ENCODE results near the gene KRT3. TPM values are rescaled to one million over a fixed set of nuclear protein-coding genes. Genes with fewer than 3 reads are reported as not detected.
"Not testable (repeated sequence)": the region's sequence is repeated elsewhere in the genome, so short reads cannot be mapped to it uniquely, and the experiment has no call there.

Gene KRT3
- total RNA-seq, 1 experiment from 2014 or later, result not detected

GRCh38 chr12:52796839-52797528 lies 1.1 kb upstream of the KRT3 start:
- intact Hi-C loops (cut with micrococcal nuclease; ENCODE audit: unreplicated experiment), result no loop called here
- DNase-seq (ENCODE audit: low spot score), result no peak
- no peaks in the 10 kb centered on the region for H3K36me3 ChIP-seq (ENCODE audit: insufficient read depth, low read length, poor library complexity, severe bottlenecking)
- no peaks in the 10 kb centered on the region for H3K27me3 ChIP-seq (replicated peaks; ENCODE audit: insufficient read depth, low read depth, low read length, poor library complexity)
- no peak for TF ChIP-seq EZH2 (IDR thresholded peaks at IDR 0.05; ENCODE audit: borderline replicate concordance, low read depth, low read length, poor library complexity, severe bottlenecking)
- TF ChIP-seq CTCF (conservative IDR thresholded peaks at IDR 0.05; ENCODE audit: low read depth, low read length), result no peak
- H3K9me3 ChIP-seq (ENCODE audit: low read depth, low read length, poor library complexity, severe bottlenecking), result no peaks in the 10 kb centered on the region
- ChIA-PET POLR2A (ENCODE audit: low non-redundant PET) (no interaction called here), CTCF (no interaction called here)
- H3K27ac ChIP-seq (ENCODE audit: low read depth, low read length, poor library complexity, severe bottlenecking), result no peak overlapping the region
- peaks cover 9% of the 10 kb centered on the region for H3K4me1 ChIP-seq (ENCODE audit: insufficient read depth, low read length, poor library complexity, severe bottlenecking)
- no peak overlapping the region for H3K4me3 ChIP-seq (ENCODE audit: low read depth, low read length, poor library complexity, severe bottlenecking)
- no TSS peak for BruUV-seq (replicated peaks)

DNA sequence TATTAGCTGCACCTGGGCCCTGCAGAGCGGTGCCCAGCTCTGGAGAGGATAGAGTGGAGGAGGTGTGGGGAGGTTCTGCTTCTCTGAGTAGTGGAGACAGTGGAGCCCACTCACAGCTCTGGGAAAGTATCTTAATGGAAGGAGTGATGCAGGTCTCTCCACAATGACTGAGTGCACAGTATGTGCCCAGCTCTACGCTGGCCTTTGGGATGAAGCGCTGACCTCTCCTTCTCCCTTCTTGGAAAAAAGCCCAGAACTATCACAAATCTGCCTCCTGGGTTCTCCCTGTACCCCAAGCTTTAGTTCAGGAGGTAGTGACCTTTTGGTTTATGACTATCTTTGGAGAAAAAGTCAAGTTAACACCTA lies 495 bp upstream of the KRT3 start:
- intact Hi-C loops (cut with micrococcal nuclease; ENCODE audit: unreplicated experiment), result no loop called here
- Histone ChIP-seq H3K27me3 (replicated peaks; ENCODE audit: insufficient read depth, low read depth, low read length, poor library complexity) (no peaks in the 10 kb centered on the region), H3K9me3 (ENCODE audit: low read depth, low read length, poor library complexity, severe bottlenecking) (no peaks in the 10 kb centered on the region), H3K27ac (ENCODE audit: low read depth, low read length, poor library complexity, severe bottlenecking) (no peak overlapping the region), H3K4me3 (ENCODE audit: low read depth, low read length, poor library complexity, severe bottlenecking) (no peak overlapping the region), H3K36me3 (ENCODE audit: insufficient read depth, low read length, poor library complexity, severe bottlenecking) (no peaks in the 10 kb centered on the region), H3K4me1 (ENCODE audit: insufficient read depth, low read length, poor library complexity, severe bottlenecking) (peaks cover 9% of the 10 kb centered on the region)
- POLR2A ChIA-PET (ENCODE audit: low non-redundant PET), result no interaction called here
- no peak for DNase-seq (ENCODE audit: low spot score)
- CTCF ChIA-PET, result no interaction called here
- TF ChIP-seq EZH2 (IDR thresholded peaks at IDR 0.05; ENCODE audit: borderline replicate concordance, low read depth, low read length, poor library complexity, severe bottlenecking), result no peak
- no peak for TF ChIP-seq CTCF (conservative IDR thresholded peaks at IDR 0.05; ENCODE audit: low read depth, low read length)
- no TSS peak for BruUV-seq (replicated peaks)

GRCh38 chr12:52795332-52795674 lies 614 bp downstream of the KRT3 start:
- H3K4me3 ChIP-seq (ENCODE audit: low read depth, low read length, poor library complexity, severe bottlenecking); BruUV-seq (replicated peaks); CTCF ChIA-PET; H3K4me1 ChIP-seq (ENCODE audit: insufficient read depth, low read length, poor library complexity, severe bottlenecking); H3K27ac ChIP-seq (ENCODE audit: low read depth, low read length, poor library complexity, severe bottlenecking); DNase-seq (ENCODE audit: low spot score); H3K9me3 ChIP-seq (ENCODE audit: low read depth, low read length, poor library complexity, severe bottlenecking); H3K36me3 ChIP-seq (ENCODE audit: insufficient read depth, low read length, poor library complexity, severe bottlenecking); POLR2A ChIA-PET (ENCODE audit: low non-redundant PET); intact Hi-C loops (cut with micrococcal nuclease; ENCODE audit: unreplicated experiment); H3K27me3 ChIP-seq (replicated peaks; ENCODE audit: insufficient read depth, low read depth, low read length, poor library complexity): not testable (repeated sequence)
